GM21825 (cell line): Measurements from ENCODE around the gene PDE9A.

Experiments used
- ATAC-seq: cut with Tn5 transposase; IDR thresholded peaks from one replicate; pipeline ENCODE4 v1.9.1; 2021; ENCODE audit warnings: mild to moderate bottlenecking, moderate library complexity; ENCODE audit not compliant: unreplicated experiment

Gene PDE9A

GRCh38 chr21:42684109-42684916 is 30.9 kb downstream of the PDE9A start:
- ATAC-seq: no peak

GRCh38 chr21:42685036-42685435 is 31.6 kb downstream of the PDE9A start:
- no peak for ATAC-seq

DNA sequence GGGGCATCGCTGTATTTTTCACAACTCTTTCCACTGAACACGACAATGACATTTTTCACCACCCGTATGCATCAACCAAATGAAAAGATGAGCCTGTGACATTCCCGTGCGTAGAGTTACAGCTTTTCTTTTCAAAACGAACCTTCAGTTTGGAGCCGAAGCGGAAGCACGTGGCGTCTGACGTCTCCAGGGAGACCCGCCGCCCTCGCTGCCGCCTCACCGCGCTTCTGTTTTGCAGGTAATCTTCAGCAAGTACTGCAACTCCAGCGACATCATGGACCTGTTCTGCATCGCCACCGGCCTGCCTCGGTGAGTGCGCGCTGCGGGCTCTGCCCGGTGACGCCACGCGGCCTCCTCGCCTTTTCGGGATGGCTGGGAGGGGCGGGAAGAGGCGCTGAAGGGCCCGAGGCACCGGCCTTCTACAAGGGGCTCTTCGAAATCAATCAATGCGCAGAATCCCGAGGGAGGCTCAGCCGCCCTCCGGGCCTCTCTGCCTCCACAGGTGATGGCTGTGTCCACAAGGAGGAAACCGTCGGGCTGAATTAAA is 32.6 kb downstream of the PDE9A start:
- no peak for ATAC-seq

- no peak for ATAC-seq
Measured at GRCh38 chr21:42687796-42688195, 34.4 kb downstream of the PDE9A start.

DNA sequence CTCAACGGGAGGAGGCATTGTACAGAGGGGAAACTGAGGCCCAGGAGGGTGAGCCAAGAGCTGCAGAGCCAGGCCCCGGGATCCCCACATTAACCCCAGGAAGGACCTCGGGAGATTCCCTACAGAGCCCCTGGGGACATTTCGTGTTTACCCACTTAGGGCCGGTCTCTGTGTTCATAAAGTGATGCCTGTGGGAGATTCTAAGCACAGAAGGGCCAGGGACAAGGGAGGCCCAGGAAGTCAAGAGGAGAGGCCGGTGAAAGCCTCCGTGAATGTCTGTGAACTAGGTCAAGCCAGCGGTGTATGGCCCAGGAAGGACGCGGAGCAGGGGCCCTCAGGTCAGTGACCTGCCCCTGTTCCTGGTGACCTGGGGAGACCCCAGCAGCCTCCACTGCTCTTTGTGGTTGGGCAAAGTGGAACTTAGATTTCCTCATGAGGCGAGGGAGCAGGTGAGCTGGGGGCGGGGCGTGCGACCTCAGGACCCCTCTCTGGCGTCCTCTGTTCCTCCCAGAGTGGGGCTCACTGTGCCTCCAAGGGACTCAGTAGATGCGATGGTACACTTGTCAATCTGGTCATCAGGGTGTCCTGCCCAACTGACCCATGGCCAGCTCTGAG is 34.9 kb downstream of the PDE9A start:
- ATAC-seq: no peak

DNA sequence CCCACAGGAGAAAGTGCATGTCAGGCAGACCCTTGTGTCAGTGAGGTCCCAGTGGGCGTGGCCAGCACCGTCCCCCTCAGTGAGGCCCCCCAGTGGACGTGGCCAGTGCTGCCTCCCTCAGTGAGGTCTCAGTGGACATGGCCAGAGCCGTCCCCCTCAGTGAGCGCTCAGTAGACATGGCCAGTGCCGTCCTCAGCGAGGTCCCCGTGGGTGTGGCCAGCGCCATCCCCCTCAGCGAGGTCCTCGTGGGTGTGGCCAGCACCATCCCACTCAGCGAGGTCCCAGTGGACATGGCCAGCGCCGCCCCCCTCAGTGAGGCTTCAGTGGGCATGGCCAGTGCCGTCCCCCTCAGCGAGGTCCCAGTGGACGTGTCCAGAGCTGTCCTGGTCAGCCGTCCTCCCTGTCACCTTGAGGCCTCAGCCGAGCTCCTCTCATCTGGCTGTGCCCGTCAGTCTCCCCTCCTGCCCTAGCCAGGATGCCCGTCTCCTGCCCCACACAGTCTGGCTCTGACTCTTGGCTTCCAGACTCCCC is 35.5 kb downstream of the PDE9A start:
- ATAC-seq: no peak

GRCh38 chr21:42690586-42690985 is 37.2 kb downstream of the PDE9A start:
- ATAC-seq: no peak

GRCh38 chr21:42691901-42692559 is 38.6 kb downstream of the PDE9A start:
- ATAC-seq: no peak

DNA sequence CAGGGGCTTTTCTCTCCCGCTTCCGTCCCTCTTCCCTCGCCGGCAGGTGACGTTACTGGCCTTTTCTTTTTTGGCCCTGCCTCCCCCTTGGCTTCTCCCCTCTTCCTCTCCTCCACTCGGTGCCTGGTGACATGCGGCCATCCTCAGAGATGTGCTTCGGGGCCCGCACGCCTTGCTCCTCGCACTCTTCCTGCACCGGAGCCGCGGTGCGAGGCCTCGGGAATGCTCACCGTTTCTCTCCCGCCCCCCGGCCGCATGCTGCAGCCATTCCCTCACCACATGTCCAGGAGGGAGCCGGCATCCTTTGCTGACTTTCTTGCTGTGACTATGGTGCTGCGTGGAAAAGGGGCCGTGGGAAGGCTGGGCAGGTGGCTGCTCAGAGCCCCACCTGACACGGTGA is 39.3 kb downstream of the PDE9A start:
- no peak for ATAC-seq

- ATAC-seq: no peak
Measured at GRCh38 chr21:42694751-42695696, 41.6 kb downstream of the PDE9A start.

DNA sequence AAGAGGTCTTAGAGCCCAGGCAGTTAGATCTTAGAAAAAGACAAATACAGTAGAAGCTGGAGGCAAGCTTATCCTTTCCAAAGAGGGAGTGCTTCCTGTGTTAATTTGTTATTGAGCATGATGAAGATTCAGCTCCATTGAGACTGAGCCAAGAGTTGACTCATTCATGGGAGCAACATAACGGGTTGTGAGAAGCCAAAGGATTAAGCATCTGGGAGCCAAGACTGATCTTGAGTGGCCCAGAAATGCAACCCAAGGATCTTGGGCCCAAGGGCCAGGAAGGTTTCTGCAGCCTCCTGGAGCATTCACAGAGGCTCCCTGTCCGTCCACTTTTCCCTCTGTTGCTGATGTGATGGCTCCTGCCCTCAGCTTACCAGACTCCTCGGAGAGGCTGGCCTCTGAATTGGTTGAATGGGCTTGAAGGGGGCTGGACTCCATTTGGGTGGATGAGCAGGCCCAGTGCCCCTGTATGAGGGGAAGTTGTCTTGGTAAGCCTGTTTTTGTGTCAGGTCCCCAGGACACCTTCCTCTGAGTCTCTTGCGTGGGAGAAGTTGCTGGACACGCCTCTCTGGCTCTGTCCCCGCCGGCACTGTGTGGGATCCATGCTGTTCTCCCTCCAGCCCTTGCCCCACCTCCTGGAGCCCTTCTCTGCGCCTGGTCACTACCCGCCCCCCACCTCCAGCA is 42.4 kb downstream of the PDE9A start:
- no peak for ATAC-seq

- ATAC-seq: no peak
Measured at GRCh38 chr21:42696501-42697040, 43.1 kb downstream of the PDE9A start.

DNA sequence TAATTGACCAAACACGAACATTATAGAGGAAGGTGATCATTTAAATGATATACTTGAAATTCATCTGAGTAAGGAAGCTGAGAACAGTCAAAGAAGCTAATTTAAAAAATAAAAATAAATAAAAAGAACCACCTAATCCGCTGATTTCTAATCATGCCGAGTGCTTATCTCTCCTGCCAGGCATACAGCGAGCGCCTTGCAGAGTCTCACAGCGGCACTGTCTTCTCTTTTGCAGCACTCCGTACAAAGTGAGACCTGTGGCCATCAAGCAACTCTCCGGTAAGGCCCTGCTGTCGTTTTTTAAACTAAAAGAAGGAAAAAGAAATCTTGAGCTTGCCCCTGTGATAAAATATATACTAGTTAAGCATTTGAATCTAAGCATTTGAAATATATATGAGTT is 45.3 kb downstream of the PDE9A start:
- ATAC-seq: no peak

- no peak for ATAC-seq
Measured at GRCh38 chr21:42699196-42699595, 45.8 kb downstream of the PDE9A start.

GRCh38 chr21:42701706-42702456 is 48.5 kb downstream of the PDE9A start:
- ATAC-seq: no peak

- no peak for ATAC-seq
Measured at GRCh38 chr21:42702720-42703119, 49.3 kb downstream of the PDE9A start.

GRCh38 chr21:42703136-42703908 is 49.9 kb downstream of the PDE9A start:
- no peak for ATAC-seq

- ATAC-seq: no peak
Measured at GRCh38 chr21:42703965-42704364, 50.5 kb downstream of the PDE9A start.
